ENCODE results near the gene IP6K3.

DNA sequence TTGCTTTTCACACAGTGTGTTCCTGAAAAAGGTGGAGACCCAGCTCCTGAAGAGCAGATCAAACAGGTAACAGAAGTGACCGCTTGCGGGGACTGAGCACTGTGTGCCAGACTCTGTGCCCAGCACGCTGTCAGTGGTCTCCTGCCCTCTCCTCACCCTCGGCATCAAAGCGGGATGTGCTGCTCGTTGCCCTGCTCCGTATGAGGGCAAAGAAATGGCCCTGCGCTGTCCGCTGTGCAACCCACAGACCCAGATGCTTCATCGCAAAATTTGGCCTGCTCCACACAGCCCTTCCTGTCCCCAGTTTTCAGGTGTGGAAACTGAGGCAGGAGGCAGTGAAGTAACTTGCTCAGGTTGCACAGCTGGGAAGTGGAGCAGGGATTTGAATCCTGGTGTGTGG, 48.9 kb downstream of the IP6K3 start:
- TF ChIP-seq, protein P1, sequence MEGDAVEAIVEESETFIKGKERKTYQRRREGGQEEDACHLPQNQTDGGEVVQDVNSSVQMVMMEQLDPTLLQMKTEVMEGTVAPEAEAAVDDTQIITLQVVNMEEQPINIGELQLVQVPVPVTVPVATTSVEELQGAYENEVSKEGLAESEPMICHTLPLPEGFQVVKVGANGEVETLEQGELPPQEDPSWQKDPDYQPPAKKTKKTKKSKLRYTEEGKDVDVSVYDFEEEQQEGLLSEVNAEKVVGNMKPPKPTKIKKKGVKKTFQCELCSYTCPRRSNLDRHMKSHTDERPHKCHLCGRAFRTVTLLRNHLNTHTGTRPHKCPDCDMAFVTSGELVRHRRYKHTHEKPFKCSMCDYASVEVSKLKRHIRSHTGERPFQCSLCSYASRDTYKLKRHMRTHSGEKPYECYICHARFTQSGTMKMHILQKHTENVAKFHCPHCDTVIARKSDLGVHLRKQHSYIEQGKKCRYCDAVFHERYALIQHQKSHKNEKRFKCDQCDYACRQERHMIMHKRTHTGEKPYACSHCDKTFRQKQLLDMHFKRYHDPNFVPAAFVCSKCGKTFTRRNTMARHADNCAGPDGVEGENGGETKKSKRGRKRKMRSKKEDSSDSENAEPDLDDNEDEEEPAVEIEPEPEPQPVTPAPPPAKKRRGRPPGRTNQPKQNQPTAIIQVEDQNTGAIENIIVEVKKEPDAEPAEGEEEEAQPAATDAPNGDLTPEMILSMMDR (IDR thresholded peaks at IDR 0.05; ENCODE audit: low read depth, low read length, poor library complexity, severe bottlenecking): no peak
- TF ChIP-seq EZH2phosphoT487 (IDR thresholded peaks at IDR 0.05; ENCODE audit: borderline replicate concordance, low read length): no peak

All from DOHH2 (cell line).